Natural killer cell (primary cell): Measurements from ENCODE around the gene PRR14L. TPM values are rescaled to one million over a fixed set of nuclear protein-coding genes. Genes with fewer than 3 reads are reported as not detected.
"Not testable (repeated sequence)": the region's sequence is repeated elsewhere in the genome, so short reads cannot be mapped to it uniquely, and the experiment has no call there.

Experiments used
- ATAC-seq, 3 donors: fragments of 150-1000 bp in 2 of 3; fragments of 200-7000 bp in 1 of 3; cut with Tn5 transposase; 1 replicate in 1 of 3; 2 replicates in 2 of 3; pipeline ENCODE4 v1.10.0; 2021; ENCODE audit warnings: mild to moderate bottlenecking in 2 of 3, moderate library complexity in 2 of 3
- DNase-seq, 2 donors: peaks; one replicate each; pipeline versions ENCODE4 v3.0.0 to v3.0.0-alpha.2; 2013 to 2021; ENCODE audit warnings: mixed read lengths in 1 of 2
- H3K27ac ChIP-seq: one replicate; pipeline ENCODE4 v1.5.1; 2013; ENCODE audit warnings: mild to moderate bottlenecking, low read length
- H3K27me3 ChIP-seq: one replicate; pipeline ENCODE4 v1.6.1; 2013; ENCODE audit warnings: low read length; ENCODE audit not compliant: control insufficient read depth, insufficient read depth
- H3K36me3 ChIP-seq: one replicate; pipeline ENCODE4 v1.6.1; 2013; ENCODE audit warnings: low read length; ENCODE audit not compliant: control insufficient read depth, insufficient read depth
- H3K4me1 ChIP-seq: one replicate; pipeline ENCODE4 v1.6.1; 2013; ENCODE audit warnings: low read length; ENCODE audit not compliant: control insufficient read depth, insufficient read depth
- H3K4me3 ChIP-seq: one replicate; pipeline ENCODE4 v1.5.1; 2013; ENCODE audit warnings: low read length
- H3K9me3 ChIP-seq: one replicate; pipeline ENCODE4 v1.6.1; 2013; ENCODE audit warnings: low read length; ENCODE audit not compliant: control insufficient read depth, insufficient read depth
- H3K27ac Mint-ChIP-seq, 2 donors: one replicate each; pipeline ENCODE4 v1.8.0; 2022; ENCODE audit warnings: mild to moderate bottlenecking in 2 of 2, mixed read lengths in 2 of 2, moderate library complexity in 1 of 2
- H3K27me3 Mint-ChIP-seq, 2 donors: one replicate each; pipeline ENCODE4 v1.8.0; 2022; ENCODE audit warnings: low read depth in 2 of 2, mixed read lengths in 2 of 2
- H3K36me3 Mint-ChIP-seq: one replicate; pipeline ENCODE4 v1.8.0; 2022; ENCODE audit warnings: mixed read lengths
- H3K4me1 Mint-ChIP-seq, 2 donors: one replicate each; pipeline ENCODE4 v1.8.0; 2022; ENCODE audit warnings: mixed read lengths in 2 of 2
- H3K4me3 Mint-ChIP-seq: one replicate; pipeline ENCODE4 v1.8.0; 2022; ENCODE audit warnings: mild to moderate bottlenecking, moderate library complexity, mixed read lengths
- H3K9me3 Mint-ChIP-seq, 2 donors: one replicate each; pipeline ENCODE4 v1.8.0; 2022; ENCODE audit warnings: mixed read lengths in 2 of 2
- WGBS: methylation state at CpG from one replicate; pipeline ENCODE4 v1.1.7; 2013; ENCODE audit warnings: missing lambda C conversion rate; ENCODE audit not compliant: insufficient coverage; 5-methylcytosine and 5-hydroxymethylcytosine counted together
- intact Hi-C: fragments of 100-400 bp; cut with micrococcal nuclease; formaldehyde crosslinking; loops from one replicate; pipeline ENCODE4 v1.14.2; 2022
- total RNA-seq, 4 donors: library from RNA; stranded (reverse); fragments of 120-200 nt in 1 of 4; gene quantifications; one replicate each; pipeline versions ENCODE4 v1.2.3 to v1.2.4, GENCODE V29; 2013 to 2022
- TF ChIP-seq, protein P1 (sequence below): fragments of 200-600 bp; IDR thresholded peaks from one replicate; pipeline ENCODE4 v1.8.0; 2022; ENCODE audit warnings: antibody characterized with exemption

The PRR14L gene
- total RNA-seq, 3 donors from 2014 or later (not counting 1 experiment from before 2014, with no cell fraction given), result 39.3 to 54.1 (median 54.0) TPM

GRCh38 chr22:31723723-31724122 lies 26.2 kb downstream of the PRR14L start:
- H3K27me3 ChIP-seq, result no peaks in the 10 kb centered on the region
- H3K36me3 ChIP-seq, result peaks cover 33% of the 10 kb centered on the region
- H3K4me3 ChIP-seq, result no peak overlapping the region
- no peaks in the 10 kb centered on the region for H3K4me1 ChIP-seq
- H3K27ac Mint-ChIP-seq, result no peak overlapping the region
- ATAC-seq (no peak), DNase-seq (no peak)
- no peak overlapping the region for H3K27ac ChIP-seq
- peaks cover 0 to 4% of the 10 kb centered on the region in 2 donors for H3K4me1 Mint-ChIP-seq
- no peak overlapping the region for H3K4me3 Mint-ChIP-seq
- 96% methylated on average over 5 of the region's 5 CpGs for WGBS
- no peaks in the 10 kb centered on the region for H3K27me3 Mint-ChIP-seq
- H3K9me3 Mint-ChIP-seq, result no peaks in the 10 kb centered on the region
- intact Hi-C loops, result no loop called here
- no peaks in the 10 kb centered on the region for H3K36me3 Mint-ChIP-seq
- no peaks in the 10 kb centered on the region for H3K9me3 ChIP-seq
- TF ChIP-seq, protein P1, sequence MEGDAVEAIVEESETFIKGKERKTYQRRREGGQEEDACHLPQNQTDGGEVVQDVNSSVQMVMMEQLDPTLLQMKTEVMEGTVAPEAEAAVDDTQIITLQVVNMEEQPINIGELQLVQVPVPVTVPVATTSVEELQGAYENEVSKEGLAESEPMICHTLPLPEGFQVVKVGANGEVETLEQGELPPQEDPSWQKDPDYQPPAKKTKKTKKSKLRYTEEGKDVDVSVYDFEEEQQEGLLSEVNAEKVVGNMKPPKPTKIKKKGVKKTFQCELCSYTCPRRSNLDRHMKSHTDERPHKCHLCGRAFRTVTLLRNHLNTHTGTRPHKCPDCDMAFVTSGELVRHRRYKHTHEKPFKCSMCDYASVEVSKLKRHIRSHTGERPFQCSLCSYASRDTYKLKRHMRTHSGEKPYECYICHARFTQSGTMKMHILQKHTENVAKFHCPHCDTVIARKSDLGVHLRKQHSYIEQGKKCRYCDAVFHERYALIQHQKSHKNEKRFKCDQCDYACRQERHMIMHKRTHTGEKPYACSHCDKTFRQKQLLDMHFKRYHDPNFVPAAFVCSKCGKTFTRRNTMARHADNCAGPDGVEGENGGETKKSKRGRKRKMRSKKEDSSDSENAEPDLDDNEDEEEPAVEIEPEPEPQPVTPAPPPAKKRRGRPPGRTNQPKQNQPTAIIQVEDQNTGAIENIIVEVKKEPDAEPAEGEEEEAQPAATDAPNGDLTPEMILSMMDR, result no peak

GRCh38 chr22:31719850-31720471 lies 30.0 kb downstream of the PRR14L start:
- H3K36me3 Mint-ChIP-seq, result peaks cover 20% of the 10 kb centered on the region
- no peak overlapping the region for H3K4me3 Mint-ChIP-seq
- no peak for ATAC-seq
- peaks cover 47% of the 10 kb centered on the region for H3K36me3 ChIP-seq
- no peaks in the 10 kb centered on the region for H3K9me3 Mint-ChIP-seq
- H3K27me3 ChIP-seq, result no peaks in the 10 kb centered on the region
- WGBS, result 99% methylated on average over 7 of the region's 7 CpGs
- H3K4me1 Mint-ChIP-seq, result peaks cover 0 to 4% of the 10 kb centered on the region in 2 donors
- H3K27ac ChIP-seq, result no peak overlapping the region
- H3K27me3 Mint-ChIP-seq, result no peaks in the 10 kb centered on the region
- no peaks in the 10 kb centered on the region for H3K4me1 ChIP-seq
- DNase-seq, result no peak
- TF ChIP-seq, protein P1, result no peak
- intact Hi-C loops, result no loop called here
- H3K27ac Mint-ChIP-seq, result no peak overlapping the region
- no peak overlapping the region for H3K4me3 ChIP-seq
- no peaks in the 10 kb centered on the region for H3K9me3 ChIP-seq

DNA sequence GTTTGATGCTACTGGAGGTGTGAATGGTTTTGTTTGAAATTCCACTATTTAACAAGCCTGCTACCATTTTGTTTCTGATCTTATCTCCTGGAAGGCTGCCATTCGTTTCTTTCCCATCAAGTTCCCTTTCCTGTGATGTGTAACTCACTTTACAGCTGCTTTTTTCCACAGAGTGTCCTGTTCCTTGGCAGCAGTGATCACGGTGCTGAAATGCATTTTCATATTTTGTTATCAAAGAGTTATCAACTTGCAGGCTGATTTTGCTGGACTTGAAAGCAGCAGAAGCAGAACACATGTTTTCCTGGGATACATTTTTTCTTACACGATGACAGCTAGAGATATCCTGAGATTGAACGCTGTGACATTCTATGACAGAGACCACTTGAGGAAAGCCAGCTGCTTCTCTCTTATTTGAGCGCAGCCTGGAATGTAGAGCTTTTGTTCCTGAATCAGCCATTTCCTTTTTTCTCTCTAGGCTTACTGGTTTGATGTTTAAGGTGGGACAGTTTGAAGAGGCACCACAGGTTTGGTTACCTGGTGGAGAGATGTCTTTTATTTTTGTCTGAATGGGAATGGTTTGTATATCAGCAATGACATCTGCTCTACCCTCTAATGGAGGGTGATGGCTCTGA lies 34.7 kb downstream of the PRR14L start:
- intact Hi-C loops, result no loop called here
- peaks cover 67% of the 10 kb centered on the region for H3K36me3 ChIP-seq

GRCh38 chr22:31711226-31711625 lies 38.7 kb downstream of the PRR14L start:
- H3K27ac Mint-ChIP-seq, H3K9me3 Mint-ChIP-seq, H3K27me3 ChIP-seq, H3K27ac ChIP-seq, DNase-seq, H3K4me3 ChIP-seq, H3K9me3 ChIP-seq, H3K27me3 Mint-ChIP-seq, intact Hi-C loops, ATAC-seq, H3K4me1 ChIP-seq, H3K4me1 Mint-ChIP-seq, H3K4me3 Mint-ChIP-seq: not testable (repeated sequence)
- H3K36me3 ChIP-seq, result peaks cover 54% of the 10 kb centered on the region
- H3K36me3 Mint-ChIP-seq, result peaks cover 23% of the 10 kb centered on the region
- WGBS, result 95% methylated on average over 11 of the region's 12 CpGs

More for the DNA sequence above, 34.7 kb downstream of the PRR14L start:
- Histone ChIP-seq H3K9me3 (no peaks in the 10 kb centered on the region), H3K27ac (no peak overlapping the region), H3K4me1 (no peaks in the 10 kb centered on the region), H3K27me3 (no peaks in the 10 kb centered on the region), H3K4me3 (no peak overlapping the region)
- ATAC-seq (no peak), DNase-seq (no peak)
- Mint-ChIP-seq H3K27me3 (no peaks in the 10 kb centered on the region), H3K36me3 (peaks cover 31% of the 10 kb centered on the region), H3K4me3 (no peak overlapping the region), H3K9me3 (no peaks in the 10 kb centered on the region), H3K4me1 (no peaks in the 10 kb centered on the region), H3K27ac (peak overlapping the region in 1 of 2 donors; percentile 20)
- TF ChIP-seq, protein P1, result no peak
- 95% methylated on average over 5 of the region's 5 CpGs for WGBS
